COR-L47 (cell line): ENCODE measurements around the gene NTM.
"Not testable (repeated sequence)": the region's sequence is repeated elsewhere in the genome, so short reads cannot be mapped to it uniquely, and the experiment has no call there.

Experiments used
- DNase-seq: peaks from one replicate; lab custom pipeline; 2025; lab: John Stamatoyannopoulos, UW

NTM gene

DNA sequence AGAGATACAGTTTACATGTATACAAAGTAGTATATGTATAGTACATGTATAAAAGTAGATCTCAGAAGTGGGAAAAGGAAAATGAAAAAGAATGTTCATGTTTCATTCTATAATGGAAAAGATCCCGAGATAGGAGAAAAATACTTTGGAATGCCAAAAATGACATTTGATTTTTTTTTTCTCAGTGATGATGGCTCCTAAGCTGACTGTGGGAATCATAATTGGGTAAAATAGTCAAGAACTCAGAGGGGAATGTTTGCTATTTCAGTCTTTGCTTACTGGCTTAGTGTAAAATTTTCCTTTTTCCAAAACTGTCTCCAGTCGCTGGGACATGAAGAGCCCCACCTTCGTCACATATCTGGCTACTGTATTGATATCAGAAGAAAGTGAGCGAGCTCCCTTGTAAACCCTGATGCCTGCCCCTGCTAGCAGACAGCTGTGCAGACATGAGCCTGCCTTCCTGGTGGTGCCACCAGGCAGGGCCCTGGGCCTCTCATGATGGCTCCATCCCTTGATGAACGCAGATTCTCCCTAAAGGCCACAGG is 944.6 kb downstream of the NTM start:
- no peak for DNase-seq

DNA sequence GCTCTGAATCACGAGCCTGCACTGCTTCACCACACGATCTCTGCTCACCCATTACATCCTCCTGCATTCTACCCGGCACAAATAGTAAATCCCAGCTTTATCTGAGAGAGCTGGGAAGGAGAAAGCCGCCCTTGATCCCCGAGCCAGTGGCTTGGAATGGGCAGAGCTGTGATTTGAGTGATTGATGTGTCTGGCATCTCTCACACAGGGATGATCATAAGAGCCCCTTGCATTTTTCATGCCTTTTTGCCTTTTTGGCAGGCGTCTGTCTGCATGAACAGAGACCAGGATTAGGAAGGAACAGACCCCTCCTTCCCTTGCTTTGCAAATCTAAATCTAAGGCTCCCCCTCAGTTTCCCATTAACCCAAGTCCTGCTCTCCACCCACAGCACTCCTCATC is 945.3 kb downstream of the NTM start:
- no peak for DNase-seq

DNA sequence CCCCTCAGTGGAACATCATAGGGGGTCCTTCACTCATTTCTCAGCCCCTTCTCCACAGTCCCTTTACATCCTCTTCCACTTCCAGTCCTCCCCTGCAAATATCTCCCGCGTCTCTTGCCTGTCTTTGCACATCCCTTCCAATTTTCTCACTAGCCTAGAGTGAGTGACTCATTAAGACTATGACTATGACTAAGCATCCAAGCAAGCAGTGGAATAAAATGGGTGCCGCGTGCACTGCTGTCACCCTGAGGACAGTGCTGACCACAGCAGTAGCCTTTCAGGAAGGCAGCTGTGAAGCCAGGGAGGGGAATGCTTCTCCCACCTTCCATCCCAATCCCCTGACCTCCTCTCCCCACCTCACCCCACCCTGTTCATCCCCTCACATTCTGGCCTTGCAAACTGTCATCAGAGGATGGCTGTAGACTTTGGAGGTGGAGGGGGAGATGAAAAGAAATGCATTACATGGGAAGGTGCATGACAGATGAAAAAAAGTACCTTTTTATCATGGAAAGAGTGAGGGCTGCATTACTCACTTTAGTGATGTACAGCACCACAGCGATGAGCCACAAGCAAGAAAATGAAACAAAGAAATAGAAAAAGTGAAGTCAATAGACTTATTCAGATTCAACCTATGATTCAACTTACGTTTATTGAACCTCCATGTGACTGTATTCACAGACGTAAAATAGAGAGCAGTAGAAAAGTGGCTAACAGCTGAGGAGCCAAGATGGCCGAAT is 948.2 kb downstream of the NTM start:
- DNase-seq, result no peak

GRCh38 chr11:132319419-132319818 is 949.0 kb downstream of the NTM start:
- not testable (repeated sequence) for DNase-seq

- no peak for DNase-seq
Observed at GRCh38 chr11:132330515-132330914, 960.1 kb downstream of the NTM start.

DNA sequence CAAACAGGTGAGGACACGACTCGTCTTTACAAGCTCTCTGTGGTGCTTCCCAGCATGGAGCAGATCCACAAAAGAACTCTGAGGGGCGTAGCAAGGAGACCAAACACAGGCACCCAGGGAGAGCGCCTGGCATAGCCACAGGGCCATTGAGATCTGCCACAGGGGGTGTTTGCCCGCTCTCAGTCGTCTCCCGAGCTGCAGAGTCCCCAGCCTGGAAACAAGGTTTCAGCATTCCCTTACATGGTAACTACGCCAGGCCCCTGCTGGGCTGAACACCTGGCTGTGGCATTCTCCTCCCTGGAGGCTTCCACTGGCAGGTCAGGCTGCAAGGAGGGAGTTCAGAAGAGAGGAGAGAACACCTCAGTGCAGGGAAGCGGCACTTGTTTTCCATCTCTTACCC is 962.1 kb downstream of the NTM start:
- DNase-seq, result peak; percentile 95

- no peak for DNase-seq
Observed at GRCh38 chr11:132334769-132335280, 964.4 kb downstream of the NTM start.

DNA sequence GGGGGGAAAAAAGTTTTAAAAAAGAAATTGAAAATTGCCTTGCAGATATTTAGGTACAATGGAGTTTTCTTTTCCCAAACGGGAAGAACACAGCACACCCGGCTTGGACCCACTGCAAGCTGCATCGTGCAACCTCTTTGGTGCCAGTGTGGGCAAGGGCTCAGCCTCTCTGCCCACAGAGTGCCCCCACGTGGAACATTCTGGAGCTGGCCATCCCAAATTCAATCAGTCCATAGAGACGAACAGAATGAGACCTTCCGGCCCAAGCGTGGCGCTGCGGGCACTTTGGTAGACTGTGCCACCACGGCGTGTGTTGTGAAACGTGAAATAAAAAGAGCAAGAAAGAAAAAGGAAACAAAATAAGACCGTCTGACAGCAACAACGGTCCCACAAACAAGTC is 964.9 kb downstream of the NTM start:
- DNase-seq, result no peak

DNA sequence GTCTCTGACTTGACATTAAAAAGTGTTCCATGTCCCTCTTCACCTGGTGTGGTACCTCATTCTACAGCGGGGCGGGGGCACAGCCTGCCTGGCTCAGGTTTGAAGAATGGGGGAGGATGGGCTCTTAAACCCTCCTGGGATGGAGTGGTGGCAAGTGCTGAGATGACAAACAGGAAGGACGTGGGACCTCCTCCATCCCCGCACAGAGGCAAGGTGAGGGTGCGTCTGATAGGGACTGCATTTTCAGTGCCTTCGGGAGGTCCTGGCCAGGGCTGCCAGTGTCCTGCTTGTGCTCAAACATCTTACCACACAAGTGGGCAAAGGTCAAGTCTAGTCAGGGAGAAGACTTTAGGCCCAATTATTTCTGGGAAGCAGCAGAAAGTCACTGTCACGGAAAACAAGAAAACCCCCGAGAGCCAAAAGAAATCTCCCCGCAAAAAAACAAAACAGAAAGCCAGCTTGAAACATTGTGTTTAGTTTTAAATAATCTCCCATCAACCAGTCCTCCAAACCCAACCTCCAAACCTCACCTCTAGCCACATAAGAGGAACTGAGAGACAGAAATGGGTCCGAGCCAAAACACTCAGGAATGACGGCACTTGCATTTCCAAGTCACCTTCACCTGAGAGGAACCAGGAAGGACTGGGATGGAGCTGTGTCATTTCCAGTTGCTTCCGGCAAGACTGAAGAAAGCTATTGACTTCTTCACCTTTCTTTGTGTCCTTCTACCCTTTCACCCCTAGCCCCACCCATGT is 966.5 kb downstream of the NTM start:
- no peak for DNase-seq

DNA sequence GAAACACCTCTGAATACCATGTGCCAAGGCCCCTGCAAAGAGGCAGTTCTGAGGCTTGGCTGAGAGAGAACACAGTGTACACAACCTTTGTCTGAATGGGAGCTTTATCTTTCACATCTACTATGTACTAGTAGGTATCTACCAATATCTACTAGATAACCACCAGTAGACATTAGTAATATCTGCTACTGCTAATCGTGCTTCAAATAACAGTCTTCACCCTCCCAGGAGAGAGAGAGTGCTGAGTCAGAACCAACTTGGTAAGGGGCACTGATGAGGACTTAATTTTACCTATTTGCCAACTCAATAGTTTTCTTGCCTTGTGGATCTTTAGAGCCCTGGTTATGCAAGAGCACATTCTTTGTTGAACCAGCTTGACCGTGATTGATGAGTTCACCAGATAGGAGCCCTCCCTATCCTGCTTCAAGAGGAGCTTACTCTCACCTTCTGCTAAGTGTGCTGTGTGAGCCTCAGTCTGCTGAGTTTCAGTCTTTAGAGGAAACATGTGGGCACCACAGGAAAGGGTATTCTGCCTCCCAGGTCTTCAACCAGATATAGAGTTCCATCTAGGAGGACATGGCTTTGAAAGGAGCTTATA is 967.5 kb downstream of the NTM start:
- DNase-seq, result no peak

GRCh38 chr11:132342408-132342807 is 972.0 kb downstream of the NTM start:
- no peak for DNase-seq

DNA sequence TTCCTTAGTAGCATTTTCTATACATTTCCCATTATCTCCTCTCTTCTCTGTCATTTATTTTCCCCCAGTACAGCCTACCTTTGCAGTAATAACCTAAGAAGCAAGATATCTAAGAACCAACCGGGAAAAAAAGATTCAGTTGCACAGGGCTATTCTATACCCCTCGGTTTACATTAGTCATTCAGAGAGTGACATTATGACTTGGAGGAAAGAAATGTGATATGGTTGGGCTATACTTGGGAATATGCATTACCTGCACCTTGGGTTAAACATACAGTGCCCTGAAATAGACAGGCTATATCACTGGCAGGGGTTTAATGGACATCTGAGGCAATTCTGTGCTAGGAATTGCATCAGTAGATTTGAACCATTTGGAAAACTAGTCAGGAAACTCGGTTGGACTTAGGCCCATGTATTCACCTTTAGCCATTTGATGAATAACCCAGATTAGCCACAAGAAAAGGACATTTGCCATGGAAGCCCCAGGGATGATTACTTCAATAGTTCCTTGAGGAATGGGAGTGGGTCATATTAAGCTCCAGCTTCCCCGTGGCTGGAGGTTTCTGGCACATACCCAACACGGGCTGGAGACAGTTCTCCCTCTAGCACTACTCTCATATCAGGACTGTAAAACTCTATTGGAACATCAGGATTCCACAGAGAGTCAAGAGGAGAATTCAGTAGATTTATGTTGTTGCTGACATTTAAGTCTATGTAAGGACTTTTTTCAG is 973.2 kb downstream of the NTM start:
- DNase-seq, result no peak

DNA sequence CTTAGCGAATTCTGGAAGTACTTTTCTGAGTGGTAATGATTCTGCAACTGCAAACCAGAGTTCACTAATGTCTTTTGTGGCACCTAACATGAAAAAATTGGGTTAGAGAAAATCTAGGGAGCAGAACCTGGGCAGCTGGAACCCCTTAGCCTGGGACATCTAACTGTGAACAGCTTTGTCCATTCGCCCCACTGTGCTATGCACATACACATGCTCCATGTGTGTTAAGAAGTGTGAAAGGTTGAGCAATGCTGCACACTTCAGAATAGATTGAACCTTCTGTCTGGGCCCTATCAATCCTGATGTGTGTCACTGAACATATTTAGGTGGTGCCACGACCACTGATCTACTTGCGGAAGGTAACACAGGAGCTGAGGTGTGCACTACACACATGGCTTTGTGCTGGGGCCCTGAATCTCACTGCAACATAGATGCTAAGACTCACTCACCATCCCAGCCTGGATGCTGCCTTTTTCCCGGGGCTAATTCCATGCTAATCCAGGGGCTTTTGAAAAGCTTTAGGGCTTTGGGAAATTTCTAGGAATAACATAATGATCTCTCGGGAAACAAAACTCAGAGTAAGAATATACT is 976.2 kb downstream of the NTM start:
- no peak for DNase-seq

- DNase-seq, result no peak
Observed at GRCh38 chr11:132347156-132348090, 977.0 kb downstream of the NTM start.

DNA sequence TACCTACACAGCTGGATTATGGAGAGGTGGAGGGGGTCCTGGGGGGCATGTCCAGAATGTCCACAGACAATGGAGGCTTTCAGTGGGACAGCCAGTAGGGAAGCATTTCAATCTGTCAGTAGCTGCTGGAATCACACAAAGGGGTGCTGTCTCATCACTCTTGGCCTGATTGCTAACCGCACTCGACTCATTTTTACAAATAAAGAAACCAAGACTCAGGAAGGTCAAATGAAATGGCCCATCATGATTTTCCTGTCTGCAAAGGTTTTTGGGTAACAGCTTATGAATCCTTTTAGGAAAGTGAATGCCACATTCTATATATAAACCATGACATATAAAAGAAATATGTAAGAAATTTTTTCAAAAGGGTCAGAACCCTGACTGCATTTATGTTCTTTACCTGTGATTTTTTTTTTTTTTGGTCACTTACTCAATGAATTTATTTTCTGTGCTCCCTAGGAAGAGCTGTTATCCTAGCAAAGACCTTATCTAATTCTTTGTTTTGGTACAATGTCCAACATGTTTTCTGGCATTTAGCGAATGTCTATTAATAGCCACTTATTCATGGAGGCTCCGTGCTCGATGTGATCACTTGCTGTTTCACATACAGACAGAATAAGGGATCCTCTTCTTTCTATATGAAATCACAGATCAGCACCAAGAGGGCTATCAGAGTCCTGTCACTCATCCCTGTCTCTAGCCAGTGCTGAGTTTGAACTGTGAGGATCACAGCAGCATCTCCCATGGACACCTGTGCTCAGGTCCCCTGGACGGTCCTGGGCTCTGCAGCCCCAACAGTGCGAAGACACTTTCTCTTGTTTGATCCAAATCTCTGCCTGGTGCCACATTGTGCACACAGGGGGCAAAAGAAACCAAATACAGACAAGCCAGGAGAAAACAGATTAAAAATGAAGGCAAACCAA is 979.7 kb downstream of the NTM start:
- DNase-seq, result no peak

- DNase-seq, result no peak
Observed at GRCh38 chr11:132351050-132351449, 980.6 kb downstream of the NTM start.

- no peak for DNase-seq
Observed at GRCh38 chr11:132352497-132352896, 982.1 kb downstream of the NTM start.

GRCh38 chr11:132353255-132353654 is 982.8 kb downstream of the NTM start:
- DNase-seq, result no peak

DNA sequence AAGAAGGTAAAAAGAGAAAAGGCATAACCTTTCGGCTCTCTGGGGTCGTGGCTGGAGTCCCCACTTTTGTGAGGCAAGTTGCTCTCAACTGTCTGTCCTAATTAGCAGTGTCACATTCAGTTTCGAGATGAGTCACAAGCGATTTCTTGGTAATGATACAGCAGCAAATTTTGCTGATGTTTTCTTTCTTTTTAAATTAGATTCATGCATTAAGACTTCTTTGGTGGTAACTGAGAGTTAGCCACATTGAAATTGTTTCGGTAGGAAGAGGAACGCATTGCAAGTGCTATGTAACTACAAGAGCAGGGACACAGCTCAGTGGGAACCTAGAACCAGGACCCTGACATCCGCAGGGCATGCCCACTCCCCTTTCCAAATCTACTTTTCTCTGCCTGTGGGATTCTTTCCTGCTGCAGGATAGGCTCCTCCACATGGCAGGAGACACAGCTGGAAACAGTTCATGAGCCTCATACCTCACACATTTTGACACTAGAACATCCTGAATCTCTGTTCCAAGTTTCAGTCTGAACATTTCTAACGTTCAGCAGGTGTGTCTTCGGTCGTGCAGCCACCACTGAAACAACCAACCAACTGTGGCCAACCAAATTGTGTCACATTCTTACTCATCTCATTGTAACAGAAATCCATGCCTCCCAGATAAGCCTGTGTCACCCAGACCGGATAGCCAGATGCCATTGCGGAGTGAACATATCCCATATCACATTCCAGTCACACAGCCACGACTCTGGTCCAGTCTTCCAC is 987.6 kb downstream of the NTM start:
- no peak for DNase-seq
